ENCODE data around the gene ACHE. TPM values are rescaled to one million over a fixed set of nuclear protein-coding genes. Genes with fewer than 3 reads are reported as not detected.
"Not testable (repeated sequence)": the region's sequence is repeated elsewhere in the genome, so short reads cannot be mapped to it uniquely, and the experiment has no call there.

Gene ACHE
- total RNA-seq, 1 experiment from 2014 or later = 7.0 TPM

DNA sequence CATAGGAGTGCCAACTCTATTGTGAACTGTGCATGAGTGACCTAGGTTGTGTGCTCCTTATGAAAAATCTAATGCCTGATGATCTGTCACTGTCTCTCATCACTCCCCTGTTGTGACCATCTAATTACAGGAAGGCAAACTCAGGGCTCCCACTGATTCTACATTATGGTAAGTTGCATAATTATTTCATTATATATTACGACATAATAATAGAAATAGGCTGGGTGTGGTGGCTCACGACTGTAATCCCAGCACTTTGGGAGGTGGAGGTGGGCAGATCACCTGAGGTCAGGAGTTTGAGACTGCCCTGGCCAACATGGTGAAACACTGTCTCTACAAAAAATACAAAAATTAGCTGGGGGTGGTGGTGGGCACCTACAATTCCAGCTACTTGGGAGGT is 39.7 kb upstream of the ACHE start:
- not testable (repeated sequence) for H2BK12ac ChIP-seq (ENCODE audit: insufficient read length, low read depth, low read length); H4K5ac ChIP-seq (ENCODE audit: insufficient read length, low read depth, low read length); H4K91ac ChIP-seq (ENCODE audit: insufficient read length, low read depth, low read length); H3K27ac ChIP-seq (ENCODE audit: insufficient read length, low read depth, low read length); H3T11ph ChIP-seq (ENCODE audit: low read length); H3K27me3 ChIP-seq (ENCODE audit: insufficient read depth, low read length); H3K9ac ChIP-seq (ENCODE audit: extremely low read depth, insufficient read length, low read length); H3K4me1 ChIP-seq (ENCODE audit: insufficient read depth, low read length); H3K4me2 ChIP-seq (ENCODE audit: insufficient read depth, insufficient read length, low read length); H2BK120ac ChIP-seq (ENCODE audit: low read depth, low read length, poor library complexity, severe bottlenecking); H3K9me3 ChIP-seq (ENCODE audit: control insufficient read depth, low read depth, low read length); H3K18ac ChIP-seq (ENCODE audit: insufficient read length, low read depth, low read length); H2BK15ac ChIP-seq (ENCODE audit: low read depth, low read length); H2BK20ac ChIP-seq (ENCODE audit: low read depth, low read length, poor library complexity, severe bottlenecking); H3K56ac ChIP-seq (ENCODE audit: insufficient read length, low read depth, low read length); H3K27ac Mint-ChIP-seq; H3K4me1 Mint-ChIP-seq; H4K8ac ChIP-seq (replicated peaks; ENCODE audit: insufficient read length, low read depth, low read length); H3K4me3 Mint-ChIP-seq; H2AFZ ChIP-seq (ENCODE audit: low read length); H3K4ac ChIP-seq (ENCODE audit: low read depth, low read length); DNase-seq; H3K14ac ChIP-seq (ENCODE audit: insufficient read depth, low read length); H3K23ac ChIP-seq (ENCODE audit: insufficient read length, low read depth, low read length); H3K23me2 ChIP-seq (ENCODE audit: insufficient read length, low read depth, low read length, poor library complexity, severe bottlenecking); H4K20me1 ChIP-seq (ENCODE audit: control insufficient read depth, insufficient read depth, insufficient read length); H2BK5ac ChIP-seq (ENCODE audit: insufficient read length, low read length); H3K27me3 Mint-ChIP-seq (ENCODE audit: low read depth); H3K79me1 ChIP-seq (ENCODE audit: insufficient read depth, low read depth, low read length, poor library complexity, severe bottlenecking); H2AK5ac ChIP-seq (ENCODE audit: insufficient read length, low read length); H3K79me2 ChIP-seq (ENCODE audit: insufficient read depth, low read length)
- Mint-ChIP-seq H3K36me3 (ENCODE audit: insufficient read depth in 1 of 3, low read depth in 3 of 3) (peaks cover 16 to 26% (median 20%) of the 10 kb centered on the region in 3 experiments), H3K9me3 (peaks cover 38 to 47% of the 10 kb centered on the region in 2 experiments)
- WGBS (ENCODE audit: extremely low coverage, insufficient read length, low lambda C conversion rate) = no CpG with 5 or more reads among the region's 2 CpGs

Measured in H9 (cell line).